Prostate gland (tissue), 2 donors: ENCODE results near the gene ANO3.

Experiments
- CTCF ChIP-seq, 4 experiments: fragments of 200-600 bp in 2 of 4; fragments of 450-650 bp in 2 of 4; sonication (generic) in 2 of 4; IDR thresholded peaks; 1 replicate in 3 of 4; 2 replicates in 1 of 4; pipeline ENCODE4 v1.5.1; 2016 to 2019; ENCODE audit warnings: antibody characterized with exemption in 4 of 4, mild to moderate bottlenecking in 2 of 4, moderate library complexity in 2 of 4
- POLR2A ChIP-seq: fragments of 450-650 bp; IDR thresholded peaks from one replicate; pipeline ENCODE4 v1.6.1; 2016; ENCODE audit warnings: antibody characterized with exemption, mild to moderate bottlenecking

DNA sequence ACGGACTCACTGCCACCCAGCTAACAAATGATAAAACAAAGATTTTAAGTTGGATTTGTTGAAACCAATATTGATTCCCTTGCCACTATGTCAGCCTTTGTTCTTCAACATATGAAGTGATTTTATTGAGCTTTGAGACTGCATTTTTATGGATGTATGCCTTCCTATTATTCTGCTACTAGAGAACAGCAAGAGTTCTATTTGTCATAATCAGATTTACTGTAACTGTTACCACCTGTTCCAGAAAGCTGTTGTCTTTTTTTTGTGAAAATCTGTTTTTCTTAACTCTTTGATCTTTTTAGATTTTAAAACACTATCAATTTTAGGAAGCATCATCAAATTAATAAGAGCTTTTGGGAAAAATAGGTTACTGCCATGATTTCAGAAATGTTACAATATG is 125.7 kb downstream of the ANO3 start:
- TF ChIP-seq CTCF (IDR thresholded peaks at IDR 0.05), result no peak
- no peak for TF ChIP-seq POLR2A
